RPMI7951 (cell line): ENCODE results near the gene SEC14L5. TPM values are rescaled to one million over a fixed set of nuclear protein-coding genes. Genes with fewer than 3 reads are reported as not detected.
"Not testable (repeated sequence)": the region's sequence is repeated elsewhere in the genome, so short reads cannot be mapped to it uniquely, and the experiment has no call there.

Source experiments
- DNase-seq: peaks from one replicate; pipeline ENCODE4 v3.0.0-alpha.2; 2012; ENCODE audit warnings: low read depth
- total RNA-seq: library from RNA; depleted of rRNA; stranded (reverse); fragments of >200 nt; shearing (Covaris generic); gene quantifications from 2 replicates; pipeline ENCODE4 v1.2.3, GENCODE V29; 2014

The SEC14L5 gene
- total RNA-seq, 1 experiment from 2014 or later, result not detected

- not testable (repeated sequence) for DNase-seq
These were observed 28.5 kb upstream of the SEC14L5 start for GRCh38 chr16:4929619-4930018.

- DNase-seq, result no peak
These were observed 26.7 kb upstream of the SEC14L5 start for GRCh38 chr16:4931381-4931780.

- DNase-seq, result no peak
These were observed 24.7 kb upstream of the SEC14L5 start for GRCh38 chr16:4933433-4933832.

- DNase-seq, result no peak
These were observed 24.2 kb upstream of the SEC14L5 start for GRCh38 chr16:4933871-4934395.

- no peak for DNase-seq
These were observed 23.5 kb upstream of the SEC14L5 start for GRCh38 chr16:4934591-4934990.

- peak; percentile 51 for DNase-seq
These were observed 22.8 kb upstream of the SEC14L5 start for GRCh38 chr16:4935241-4935855.

- DNase-seq, result no peak
These were observed 21.7 kb upstream of the SEC14L5 start for GRCh38 chr16:4936181-4936990.

- DNase-seq, result no peak
These were observed 20.9 kb upstream of the SEC14L5 start, which contains the start of gene PPL for GRCh38 chr16:4936991-4937781. Gene PPL, minus strand, starts transcription at chr16:4937148. Its CDS starts 103 bp downstream, at chr16:4937045.

GRCh38 chr16:4937782-4938682 is 20.1 kb upstream of the SEC14L5 start:
- no peak for DNase-seq

GRCh38 chr16:4938683-4939030 is 19.5 kb upstream of the SEC14L5 start:
- no peak for DNase-seq

GRCh38 chr16:4940719-4941118 is 17.4 kb upstream of the SEC14L5 start:
- DNase-seq, result no peak

- DNase-seq, result no peak
These were observed 15.6 kb upstream of the SEC14L5 start for GRCh38 chr16:4942481-4942880.

- peak; percentile 98 for DNase-seq
These were observed 13.5 kb upstream of the SEC14L5 start for GRCh38 chr16:4944333-4945281.

- DNase-seq, result peak; percentile 94
These were observed 12.3 kb upstream of the SEC14L5 start for GRCh38 chr16:4945560-4946502.

GRCh38 chr16:4946917-4947316 is 11.2 kb upstream of the SEC14L5 start:
- DNase-seq, result no peak

GRCh38 chr16:4947722-4948503 is 10.2 kb upstream of the SEC14L5 start:
- DNase-seq, result no peak

- DNase-seq, result no peak
These were observed 9.0 kb upstream of the SEC14L5 start for GRCh38 chr16:4948903-4949766.
